Endothelial cell of umbilical vein (primary cell): Measurements from ENCODE around the gene GPR83. TPM values are rescaled to one million over a fixed set of nuclear protein-coding genes. Genes with fewer than 3 reads are reported as not detected.

ENCODE experiments used
- BruUV-seq: library from RNA; stranded (reverse); fragments of 400-500 nt; replicated peaks from 2 replicates; lab custom pipeline; 2021; lab: Mats Ljungman, UMichigan
- CTCF ChIA-PET: fragments of 300-600, 350-600 bp; sonication (Branson Sonifier 250); formaldehyde crosslinking; loops from one replicate; lab custom pipeline; 2021; ENCODE audit warnings: antibody characterized with exemption, inconsistent platforms; lab: Charles Lee
- POLR2A ChIA-PET: fragments of 300-600, 350-600 bp; sonication (Branson Sonifier 250); formaldehyde crosslinking; loops from one replicate; lab custom pipeline; 2021; ENCODE audit warnings: antibody characterized with exemption, inconsistent platforms; lab: Charles Lee
- DNase-seq: peaks from one replicate; pipeline ENCODE4 v3.0.0-alpha.2; 2011; ENCODE audit warnings: low read depth, low spot score
- FAIRE-seq: peaks from 2 replicates; lab custom pipeline; 2011; peaks lifted over from hg19 to GRCh38; lab: Jason Lieb, UNC
- H2AFZ ChIP-seq: 2 replicates; pipeline ENCODE4 v1.6.0; 2012; ENCODE audit warnings: low read depth, low read length, control low read depth, inconsistent platforms
- H3K27ac ChIP-seq: 2 replicates; pipeline ENCODE4 v1.5.1; 2011; ENCODE audit warnings: low read depth, mild to moderate bottlenecking, control low read depth, low read length, moderate library complexity; ENCODE audit not compliant: insufficient read depth
- H3K27me3 ChIP-seq, 2 experiments: 2 replicates each; pipeline versions ENCODE4 v1.6.0 to v1.6.1; 2011; ENCODE audit warnings: low read length in 2 of 2, mixed read lengths in 1 of 2; ENCODE audit not compliant: control insufficient read depth in 2 of 2, insufficient read depth in 2 of 2
- H3K36me3 ChIP-seq, 2 experiments: 2 replicates in 1 of 2; 3 replicates in 1 of 2; pipeline ENCODE4 v1.5.1; 2011; ENCODE audit warnings: low read length in 2 of 2, mild to moderate bottlenecking in 1 of 2, moderate library complexity in 1 of 2; ENCODE audit not compliant: control insufficient read depth in 2 of 2, insufficient read depth in 2 of 2; ENCODE audit errors: extremely low read depth in 1 of 2
- H3K4me1 ChIP-seq: 3 replicates; pipeline ENCODE4 v1.5.1; 2011; ENCODE audit warnings: mild to moderate bottlenecking, low read length; ENCODE audit not compliant: control insufficient read depth, insufficient read depth; ENCODE audit errors: extremely low read depth
- H3K4me2 ChIP-seq: 2 replicates; pipeline ENCODE4 v1.6.1; 2011; ENCODE audit warnings: low read length, control low read depth, mixed read lengths; ENCODE audit not compliant: insufficient read depth
- H3K4me3 ChIP-seq, 3 experiments: fragments of 200-600 bp in 1 of 3; sonication (generic), shearing (Covaris generic) in 1 of 3; replicated peaks in 1 of 3; 2 replicates each; pipeline ENCODE4 v1.5.1; 2011 to 2016; ENCODE audit warnings: control low read depth in 3 of 3, low read length in 3 of 3, mild to moderate bottlenecking in 2 of 3, inconsistent platforms in 1 of 3, low read depth in 1 of 3, moderate library complexity in 1 of 3; ENCODE audit not compliant: insufficient read depth in 1 of 3
- H3K79me2 ChIP-seq: 2 replicates; pipeline ENCODE4 v1.6.0; 2012; ENCODE audit warnings: low read length, inconsistent platforms; ENCODE audit not compliant: control insufficient read depth, insufficient read depth
- H3K9ac ChIP-seq: replicated peaks from 2 replicates; pipeline ENCODE3; 2011; ENCODE audit warnings: low read length, control low read depth; ENCODE audit not compliant: insufficient read depth; ENCODE audit errors: extremely low read depth
- H3K9me1 ChIP-seq: replicated peaks from 3 replicates; pipeline ENCODE4 v1.6.0; 2011; ENCODE audit warnings: mild to moderate bottlenecking, low read length; ENCODE audit not compliant: control insufficient read depth, insufficient read depth; ENCODE audit errors: extremely low read depth
- H3K9me3 ChIP-seq: replicated peaks from 2 replicates; pipeline ENCODE4 v1.5.1; 2012; ENCODE audit warnings: low read length, inconsistent platforms; ENCODE audit not compliant: control insufficient read depth, insufficient read depth
- H4K20me1 ChIP-seq: replicated peaks from 2 replicates; pipeline ENCODE3; 2011; ENCODE audit warnings: mild to moderate bottlenecking, low read length; ENCODE audit not compliant: control insufficient read depth, insufficient read depth; ENCODE audit errors: extremely low read depth
- EZH2 ChIP-seq: IDR thresholded peaks from 2 replicates; pipeline ENCODE4 v1.6.1; 2012; ENCODE audit warnings: borderline replicate concordance, low read depth, mild to moderate bottlenecking, moderate library complexity, low read length, inconsistent platforms; ENCODE audit not compliant: severe bottlenecking
- FOS ChIP-seq: IDR thresholded peaks from 2 replicates; pipeline ENCODE4 v1.6.1; 2011; ENCODE audit warnings: mild to moderate bottlenecking, low read length, moderate library complexity, borderline replicate concordance; ENCODE audit not compliant: insufficient read depth
- GATA2 ChIP-seq: IDR thresholded peaks from 2 replicates; pipeline ENCODE4 v1.7.0; 2011; ENCODE audit warnings: low read depth, mild to moderate bottlenecking, moderate library complexity, mixed read lengths, low read length; ENCODE audit not compliant: insufficient read length, insufficient read depth
- JUN ChIP-seq: IDR thresholded peaks from 2 replicates; pipeline ENCODE4 v1.6.1; 2011; ENCODE audit warnings: borderline replicate concordance, low read depth; ENCODE audit not compliant: insufficient read length, insufficient read depth
- MYC ChIP-seq: IDR thresholded peaks from one replicate; pipeline ENCODE4 v1.6.1; 2011; ENCODE audit warnings: mild to moderate bottlenecking, low read depth, low read length
- POLR2A ChIP-seq: IDR thresholded peaks from 2 replicates; pipeline ENCODE4 v1.6.1; 2012; ENCODE audit warnings: low read depth, mild to moderate bottlenecking, control low read depth, low read length
- POLR2AphosphoS5 ChIP-seq: IDR thresholded peaks from 2 replicates; pipeline ENCODE4 v1.6.1; 2012; ENCODE audit warnings: low read depth, mild to moderate bottlenecking, control low read depth, low read length, moderate library complexity; ENCODE audit not compliant: insufficient read depth
- dilution Hi-C: fragments of 300-500 bp; cut with MboI; formaldehyde crosslinking; loops from one replicate; pipeline ENCODE4 v1.15.0; 2019; ENCODE audit warnings: low sequenced_read_pairs; ENCODE audit not compliant: extremely low pct_ligation_motif_present
- intact Hi-C: fragments of 100-400 bp; cut with micrococcal nuclease; formaldehyde crosslinking; loops from one replicate; pipeline ENCODE4 v1.10.0; 2022
- polyA plus RNA-seq, 4 experiments: library from polyadenylated mRNA; depleted of rRNA in 3 of 4; stranded (reverse) in 3 of 4; unstranded in 1 of 4; fragments of >200 nt; gene quantifications; 2 replicates each; pipeline versions ENCODE4 v1.2.1 to v1.2.3, GENCODE V29; 2011 to 2012; ENCODE audit warnings: missing spikeins in 1 of 4
- total RNA-seq: library from RNA; stranded (reverse); gene quantifications from 2 replicates; pipeline ENCODE4 v1.2.3, GENCODE V29; 2021
- TF ChIP-seq, protein P1 (sequence below), 2 donors: IDR thresholded peaks; 1 replicate in 1 of 2; 2 replicates in 1 of 2; pipeline ENCODE4 v1.5.1; 2011; ENCODE audit warnings: low read length in 2 of 2, mild to moderate bottlenecking in 2 of 2, moderate library complexity in 2 of 2, control low read depth in 1 of 2, inconsistent platforms in 1 of 2, low read depth in 1 of 2; ENCODE audit not compliant: insufficient read depth in 1 of 2; ENCODE audit errors: extremely low read depth in 1 of 2
- TF ChIP-seq, protein P2 (sequence below): IDR thresholded peaks from 2 replicates; pipeline ENCODE4 v1.6.1; 2011; ENCODE audit not compliant: insufficient read depth, insufficient read length

Gene GPR83
- total and polyA plus RNA-seq, 2 donors (not counting 3 experiments of a cell fraction or from before 2014, with no cell fraction given), result 0.07 TPM; not detected in 1

DNA sequence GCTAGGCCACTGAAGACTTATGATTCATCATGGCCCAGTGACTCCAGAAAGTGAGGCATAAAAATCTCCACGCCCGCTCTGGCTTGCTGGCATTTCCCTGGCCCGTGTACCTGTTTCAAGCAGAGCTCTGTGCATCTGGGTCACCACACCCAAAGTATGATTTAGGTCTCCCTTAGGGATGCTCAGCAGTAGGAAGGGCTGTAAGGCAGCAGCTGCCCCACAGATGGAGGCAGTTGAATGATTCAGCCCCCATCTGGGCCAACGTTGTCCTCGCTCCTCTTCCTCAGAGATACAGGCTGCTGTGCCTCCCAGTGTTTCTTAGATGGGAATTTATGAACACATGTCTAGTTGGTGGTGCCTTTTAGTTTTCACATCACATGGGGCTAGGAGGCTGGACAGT is 21.6 kb downstream of the GPR83 start:
- H3K27ac ChIP-seq, result no peak overlapping the region
- H3K79me2 ChIP-seq, result no peaks in the 10 kb centered on the region
- FAIRE-seq (no peak), DNase-seq (no peak)
- no TSS peak for BruUV-seq
- intact Hi-C loops, result no loop called here
- no peak overlapping the region for H2AFZ ChIP-seq
- H3K9me1 ChIP-seq, result no peaks in the 10 kb centered on the region
- no peak overlapping the region for H3K4me3 ChIP-seq
- no peak overlapping the region for H3K4me2 ChIP-seq
- H4K20me1 ChIP-seq, result no peaks in the 10 kb centered on the region
- TF ChIP-seq EZH2, result no peak
- no peak for TF ChIP-seq POLR2AphosphoS5
- TF ChIP-seq JUN, result no peak
- no peak for TF ChIP-seq MYC
- TF ChIP-seq GATA2, result no peak
- TF ChIP-seq, protein P1, sequence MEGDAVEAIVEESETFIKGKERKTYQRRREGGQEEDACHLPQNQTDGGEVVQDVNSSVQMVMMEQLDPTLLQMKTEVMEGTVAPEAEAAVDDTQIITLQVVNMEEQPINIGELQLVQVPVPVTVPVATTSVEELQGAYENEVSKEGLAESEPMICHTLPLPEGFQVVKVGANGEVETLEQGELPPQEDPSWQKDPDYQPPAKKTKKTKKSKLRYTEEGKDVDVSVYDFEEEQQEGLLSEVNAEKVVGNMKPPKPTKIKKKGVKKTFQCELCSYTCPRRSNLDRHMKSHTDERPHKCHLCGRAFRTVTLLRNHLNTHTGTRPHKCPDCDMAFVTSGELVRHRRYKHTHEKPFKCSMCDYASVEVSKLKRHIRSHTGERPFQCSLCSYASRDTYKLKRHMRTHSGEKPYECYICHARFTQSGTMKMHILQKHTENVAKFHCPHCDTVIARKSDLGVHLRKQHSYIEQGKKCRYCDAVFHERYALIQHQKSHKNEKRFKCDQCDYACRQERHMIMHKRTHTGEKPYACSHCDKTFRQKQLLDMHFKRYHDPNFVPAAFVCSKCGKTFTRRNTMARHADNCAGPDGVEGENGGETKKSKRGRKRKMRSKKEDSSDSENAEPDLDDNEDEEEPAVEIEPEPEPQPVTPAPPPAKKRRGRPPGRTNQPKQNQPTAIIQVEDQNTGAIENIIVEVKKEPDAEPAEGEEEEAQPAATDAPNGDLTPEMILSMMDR (IDR thresholded peaks at IDR 0.05; ENCODE audit: extremely low read depth in 1 of 2, insufficient read depth in 1 of 2, low read depth in 1 of 2, low read length in 2 of 2), result no peak
- TF ChIP-seq FOS, result no peak
- TF ChIP-seq POLR2A, result no peak
- TF ChIP-seq, protein P2, sequence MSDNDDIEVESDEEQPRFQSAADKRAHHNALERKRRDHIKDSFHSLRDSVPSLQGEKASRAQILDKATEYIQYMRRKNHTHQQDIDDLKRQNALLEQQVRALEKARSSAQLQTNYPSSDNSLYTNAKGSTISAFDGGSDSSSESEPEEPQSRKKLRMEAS, result no peak
- CTCF ChIA-PET, result no interaction called here
- no peaks in the 10 kb centered on the region for H3K9me3 ChIP-seq
- POLR2A ChIA-PET, result no interaction called here
- no peaks in the 10 kb centered on the region for H3K4me1 ChIP-seq
- no peaks in the 10 kb centered on the region for H3K27me3 ChIP-seq
- no peak overlapping the region for H3K9ac ChIP-seq
- dilution Hi-C loops, result no loop called here
- no peaks in the 10 kb centered on the region for H3K36me3 ChIP-seq
